Measurements from ENCODE around the gene KIAA1958.

- TF ChIP-seq CTCF (IDR thresholded peaks at IDR 0.05; ENCODE audit: insufficient read depth, low read depth, low read length) (no peak), EZH2 (IDR thresholded peaks at IDR 0.05; ENCODE audit: insufficient read depth, low read length) (no peak)
Observed at GRCh38 chr9:112642126-112642525, 155.5 kb downstream of the KIAA1958 start.

Data from astrocyte (in vitro differentiated cells and primary cell).